ENCODE data around the gene FBXL5. TPM values are rescaled to one million over a fixed set of nuclear protein-coding genes. Genes with fewer than 3 reads are reported as not detected.

Gene FBXL5
- total and polyA plus RNA-seq, 2 of the 13 experiments (the other 11 are each of a cell fraction or from before 2014, with no cell fraction given), result 17.4 to 45.3 TPM

DNA sequence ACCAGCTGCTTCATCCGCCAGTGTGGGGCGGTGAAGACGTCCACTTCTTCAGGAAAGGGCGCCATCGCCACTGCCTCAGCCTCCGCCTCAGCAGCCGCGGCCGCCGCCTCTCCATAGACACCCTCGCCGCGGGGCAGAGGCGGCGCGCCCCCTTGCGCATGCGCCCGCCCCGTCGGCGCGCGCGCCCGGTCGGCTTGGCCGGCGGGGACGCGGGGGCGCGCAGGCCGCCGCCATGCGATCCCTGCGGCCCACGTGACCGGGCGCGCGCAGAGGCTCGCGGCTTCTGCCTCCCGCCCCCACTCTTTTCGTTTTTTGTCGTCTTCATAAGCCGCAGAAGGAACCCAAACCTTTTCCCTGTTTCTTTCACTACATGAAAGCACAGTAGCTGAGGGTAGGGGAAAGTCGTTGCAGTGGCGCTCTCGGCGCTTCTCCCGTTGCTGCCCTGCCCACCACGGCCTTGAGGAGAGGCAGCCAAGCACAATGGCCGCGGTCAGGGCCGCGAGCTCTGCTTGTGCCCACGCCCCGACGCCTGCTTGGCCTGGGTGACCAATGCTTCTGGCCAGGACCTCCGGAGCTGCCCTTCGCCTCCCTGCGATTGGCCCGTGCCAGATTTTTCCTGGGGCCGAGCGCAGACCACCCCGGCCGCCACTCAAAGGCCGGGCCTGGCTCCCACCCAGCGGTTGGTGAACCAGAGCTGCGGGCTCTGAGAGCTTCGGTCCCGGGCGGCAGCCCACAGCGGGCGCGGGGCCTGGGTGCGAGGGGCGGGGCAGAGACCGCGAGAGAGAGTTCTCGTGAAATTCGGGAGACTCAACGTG, at the start of gene FBXL5 (continued):
- TF ChIP-seq REXO4 (CRISPR knock-in tag; IDR thresholded peaks at IDR 0.05; ENCODE audit: borderline replicate concordance) (no peak), ZNF431 (CRISPR knock-in tag; IDR thresholded peaks at IDR 0.05; ENCODE audit: borderline replicate concordance, low read depth) (no peak), SIN3A (IDR thresholded peaks at IDR 0.05; ENCODE audit: borderline replicate concordance, low read depth, low read length) (peak; percentile 20; the same call in 1 of the 2 replicates), RARA (CRISPR knock-in tag; IDR thresholded peaks at IDR 0.05) (no peak), NONO (IDR thresholded peaks at IDR 0.05) (no peak), NONO (CRISPR knock-in tag; conservative IDR thresholded peaks at IDR 0.05) (peak; percentile 74), NFYC (CRISPR knock-in tag; IDR thresholded peaks at IDR 0.05) (no peak), ZNF337 (CRISPR knock-in tag; IDR thresholded peaks at IDR 0.05; ENCODE audit: borderline replicate concordance, low read depth) (no peak), GABPA (IDR thresholded peaks at IDR 0.05; ENCODE audit: low read depth, low read length) (no peak), GABPA (CRISPR knock-in tag; IDR thresholded peaks at IDR 0.05; ENCODE audit: low read depth) (no peak), ZNF563 (CRISPR knock-in tag; IDR thresholded peaks at IDR 0.05) (peak; percentile 44; the same call in 1 of the 2 replicates), TOPORS (CRISPR knock-in tag; IDR thresholded peaks at IDR 0.05) (0 out of 2 replicates have a peak, but pooled peaks have one; percentile 22), ZSCAN30 (CRISPR knock-in tag; IDR thresholded peaks at IDR 0.05) (no peak), JUND (CRISPR knock-in tag; IDR thresholded peaks at IDR 0.05) (no peak; the same call in none of the 2 replicates), ZNF335 (CRISPR knock-in tag; IDR thresholded peaks at IDR 0.05) (no peak), ZNF430 (CRISPR knock-in tag; IDR thresholded peaks at IDR 0.05) (peak; percentile 58), SOX5 (CRISPR knock-in tag; IDR thresholded peaks at IDR 0.05; ENCODE audit: borderline replicate concordance) (no peak), ZBTB38 (CRISPR knock-in tag; IDR thresholded peaks at IDR 0.05) (peak; percentile 97), ZNF737 (CRISPR knock-in tag; IDR thresholded peaks at IDR 0.05; ENCODE audit: borderline replicate concordance) (0 out of 2 replicates have a peak, but pooled peaks have one; percentile 35)
- TF ChIP-seq, protein P1, sequence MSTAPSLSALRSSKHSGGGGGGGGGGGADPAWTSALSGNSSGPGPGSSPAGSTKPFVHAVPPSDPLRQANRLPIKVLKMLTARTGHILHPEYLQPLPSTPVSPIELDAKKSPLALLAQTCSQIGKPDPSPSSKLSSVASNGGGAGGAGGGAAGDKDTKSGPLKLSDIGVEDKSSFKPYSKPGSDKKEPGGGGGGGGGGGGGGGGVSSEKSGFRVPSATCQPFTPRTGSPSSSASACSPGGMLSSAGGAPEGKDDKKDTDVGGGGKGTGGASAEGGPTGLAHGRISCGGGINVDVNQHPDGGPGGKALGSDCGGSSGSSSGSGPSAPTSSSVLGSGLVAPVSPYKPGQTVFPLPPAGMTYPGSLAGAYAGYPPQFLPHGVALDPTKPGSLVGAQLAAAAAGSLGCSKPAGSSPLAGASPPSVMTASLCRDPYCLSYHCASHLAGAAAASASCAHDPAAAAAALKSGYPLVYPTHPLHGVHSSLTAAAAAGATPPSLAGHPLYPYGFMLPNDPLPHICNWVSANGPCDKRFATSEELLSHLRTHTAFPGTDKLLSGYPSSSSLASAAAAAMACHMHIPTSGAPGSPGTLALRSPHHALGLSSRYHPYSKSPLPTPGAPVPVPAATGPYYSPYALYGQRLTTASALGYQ (CRISPR knock-in tag; IDR thresholded peaks at IDR 0.05), result 0 out of 2 replicates have a peak, but pooled peaks have one; percentile 50
- TF ChIP-seq, protein P2, sequence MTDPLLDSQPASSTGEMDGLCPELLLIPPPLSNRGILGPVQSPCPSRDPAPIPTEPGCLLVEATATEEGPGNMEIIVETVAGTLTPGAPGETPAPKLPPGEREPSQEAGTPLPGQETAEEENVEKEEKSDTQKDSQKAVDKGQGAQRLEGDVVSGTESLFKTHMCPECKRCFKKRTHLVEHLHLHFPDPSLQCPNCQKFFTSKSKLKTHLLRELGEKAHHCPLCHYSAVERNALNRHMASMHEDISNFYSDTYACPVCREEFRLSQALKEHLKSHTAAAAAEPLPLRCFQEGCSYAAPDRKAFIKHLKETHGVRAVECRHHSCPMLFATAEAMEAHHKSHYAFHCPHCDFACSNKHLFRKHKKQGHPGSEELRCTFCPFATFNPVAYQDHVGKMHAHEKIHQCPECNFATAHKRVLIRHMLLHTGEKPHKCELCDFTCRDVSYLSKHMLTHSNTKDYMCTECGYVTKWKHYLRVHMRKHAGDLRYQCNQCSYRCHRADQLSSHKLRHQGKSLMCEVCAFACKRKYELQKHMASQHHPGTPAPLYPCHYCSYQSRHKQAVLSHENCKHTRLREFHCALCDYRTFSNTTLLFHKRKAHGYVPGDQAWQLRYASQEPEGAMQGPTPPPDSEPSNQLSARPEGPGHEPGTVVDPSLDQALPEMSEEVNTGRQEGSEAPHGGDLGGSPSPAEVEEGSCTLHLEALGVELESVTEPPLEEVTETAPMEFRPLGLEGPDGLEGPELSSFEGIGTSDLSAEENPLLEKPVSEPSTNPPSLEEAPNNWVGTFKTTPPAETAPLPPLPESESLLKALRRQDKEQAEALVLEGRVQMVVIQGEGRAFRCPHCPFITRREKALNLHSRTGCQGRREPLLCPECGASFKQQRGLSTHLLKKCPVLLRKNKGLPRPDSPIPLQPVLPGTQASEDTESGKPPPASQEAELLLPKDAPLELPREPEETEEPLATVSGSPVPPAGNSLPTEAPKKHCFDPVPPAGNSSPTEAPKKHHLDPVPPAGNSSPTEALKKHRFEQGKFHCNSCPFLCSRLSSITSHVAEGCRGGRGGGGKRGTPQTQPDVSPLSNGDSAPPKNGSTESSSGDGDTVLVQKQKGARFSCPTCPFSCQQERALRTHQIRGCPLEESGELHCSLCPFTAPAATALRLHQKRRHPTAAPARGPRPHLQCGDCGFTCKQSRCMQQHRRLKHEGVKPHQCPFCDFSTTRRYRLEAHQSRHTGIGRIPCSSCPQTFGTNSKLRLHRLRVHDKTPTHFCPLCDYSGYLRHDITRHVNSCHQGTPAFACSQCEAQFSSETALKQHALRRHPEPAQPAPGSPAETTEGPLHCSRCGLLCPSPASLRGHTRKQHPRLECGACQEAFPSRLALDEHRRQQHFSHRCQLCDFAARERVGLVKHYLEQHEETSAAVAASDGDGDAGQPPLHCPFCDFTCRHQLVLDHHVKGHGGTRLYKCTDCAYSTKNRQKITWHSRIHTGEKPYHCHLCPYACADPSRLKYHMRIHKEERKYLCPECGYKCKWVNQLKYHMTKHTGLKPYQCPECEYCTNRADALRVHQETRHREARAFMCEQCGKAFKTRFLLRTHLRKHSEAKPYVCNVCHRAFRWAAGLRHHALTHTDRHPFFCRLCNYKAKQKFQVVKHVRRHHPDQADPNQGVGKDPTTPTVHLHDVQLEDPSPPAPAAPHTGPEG (CRISPR knock-in tag; IDR thresholded peaks at IDR 0.05), result peak; percentile 25; the same call in 1 of the 2 replicates
